SK-N-SH treated with all-trans-retinoic acid at 6 μM for 48 hours (cell line): ENCODE results near the gene FAM72D.
"Not testable (repeated sequence)": the region's sequence is repeated elsewhere in the genome, so short reads cannot be mapped to it uniquely, and the experiment has no call there.

Experiments
- CSDC2 ChIP-seq: fragments of 250-450 bp; sonication (Bioruptor Pico); IDR thresholded peaks from 2 replicates; pipeline ENCODE4 v1.5.0; 2020; ENCODE audit warnings: mild to moderate bottlenecking, moderate library complexity
- ESRRG ChIP-seq: fragments of 250-450 bp; sonication (Bioruptor Pico); IDR thresholded peaks from 2 replicates; pipeline ENCODE4 v1.6.1; 2021; ENCODE audit warnings: mild to moderate bottlenecking
- ISL1 ChIP-seq: fragments of 250-450 bp; sonication (Bioruptor Pico); IDR thresholded peaks from 2 replicates; pipeline ENCODE4 v2.1.2; 2022; ENCODE audit warnings: mild to moderate bottlenecking, moderate library complexity
- PATZ1 ChIP-seq: fragments of 250-450 bp; sonication (Bioruptor Pico); IDR thresholded peaks from 2 replicates; pipeline ENCODE4 v1.8.0; 2020; ENCODE audit warnings: mild to moderate bottlenecking, moderate library complexity, borderline replicate concordance
- TSHZ2 ChIP-seq: fragments of 250-450 bp; sonication (Bioruptor Pico); IDR thresholded peaks from 2 replicates; pipeline ENCODE4 v1.5.0; 2020; ENCODE audit warnings: mild to moderate bottlenecking, moderate library complexity
- ZFP3 ChIP-seq: fragments of 250-450 bp; sonication (Bioruptor Pico); IDR thresholded peaks from 2 replicates; pipeline ENCODE4 v1.5.0; 2020; ENCODE audit warnings: mild to moderate bottlenecking, moderate library complexity
- ZNF70 ChIP-seq: fragments of 450-650 bp; formaldehyde crosslinking; IDR thresholded peaks from 2 replicates; pipeline ENCODE4 v1.5.0; 2020; ENCODE audit warnings: mild to moderate bottlenecking, moderate library complexity
- TF ChIP-seq, protein P1 (sequence below): fragments of 250-450 bp; sonication (Bioruptor Pico); IDR thresholded peaks from 2 replicates; pipeline ENCODE4 v1.5.1; 2021; ENCODE audit warnings: mild to moderate bottlenecking, moderate library complexity

GRCh38 chr1:145063941-145064648 is 31.7 kb upstream of the FAM72D start:
- TF ChIP-seq PATZ1, ISL1, TSHZ2, ZFP3, ZNF70, ESRRG, CSDC2 (CRISPR knock-in tag): not testable (repeated sequence)
- TF ChIP-seq, protein P1, sequence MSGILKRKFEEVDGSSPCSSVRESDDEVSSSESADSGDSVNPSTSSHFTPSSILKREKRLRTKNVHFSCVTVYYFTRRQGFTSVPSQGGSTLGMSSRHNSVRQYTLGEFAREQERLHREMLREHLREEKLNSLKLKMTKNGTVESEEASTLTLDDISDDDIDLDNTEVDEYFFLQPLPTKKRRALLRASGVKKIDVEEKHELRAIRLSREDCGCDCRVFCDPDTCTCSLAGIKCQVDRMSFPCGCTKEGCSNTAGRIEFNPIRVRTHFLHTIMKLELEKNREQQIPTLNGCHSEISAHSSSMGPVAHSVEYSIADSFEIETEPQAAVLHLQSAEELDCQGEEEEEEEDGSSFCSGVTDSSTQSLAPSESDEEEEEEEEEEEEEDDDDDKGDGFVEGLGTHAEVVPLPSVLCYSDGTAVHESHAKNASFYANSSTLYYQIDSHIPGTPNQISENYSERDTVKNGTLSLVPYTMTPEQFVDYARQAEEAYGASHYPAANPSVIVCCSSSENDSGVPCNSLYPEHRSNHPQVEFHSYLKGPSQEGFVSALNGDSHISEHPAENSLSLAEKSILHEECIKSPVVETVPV (CRISPR knock-in tag) = not testable (repeated sequence)
